ENCODE results near the gene CCDC159.

Gene CCDC159

DNA sequence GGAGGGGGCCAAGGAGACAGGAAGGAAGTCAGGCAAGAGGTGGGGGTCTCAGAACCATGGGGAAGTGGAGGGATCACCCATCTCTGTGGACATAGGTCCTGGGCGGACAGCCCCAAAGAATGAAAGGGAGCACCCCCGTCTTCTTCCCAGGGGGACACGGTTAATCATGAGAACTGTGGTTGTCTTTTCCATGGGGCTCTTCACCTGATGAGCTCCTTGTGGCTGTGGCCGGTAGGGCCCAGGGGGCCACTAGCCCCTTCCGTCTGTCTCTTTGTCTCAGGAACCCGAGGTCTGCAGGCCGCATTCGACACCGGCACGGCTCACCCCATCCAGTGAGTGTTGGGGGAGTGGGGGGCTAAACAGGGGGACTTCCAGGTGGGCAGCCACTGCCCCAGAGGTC lies 17.6 kb downstream of the CCDC159 start:
- Histone ChIP-seq H3K4me2 (ENCODE audit: low read depth, low read length, poor library complexity, severe bottlenecking) (no peak overlapping the region), H3K36me3 (ENCODE audit: insufficient read depth, low read length) (no peaks in the 10 kb centered on the region), H3K9me3 (ENCODE audit: insufficient read depth, low read depth, low read length) (no peaks in the 10 kb centered on the region), H3K9ac (ENCODE audit: low read depth, low read length, poor library complexity, severe bottlenecking) (no peak overlapping the region), H3K79me2 (ENCODE audit: insufficient read depth, low read length) (no peaks in the 10 kb centered on the region), H3K4me1 (ENCODE audit: insufficient read depth, low read length, poor library complexity, severe bottlenecking) (no peaks in the 10 kb centered on the region), H3K9me2 (replicated peaks; ENCODE audit: low read depth, low read length) (no peaks in the 10 kb centered on the region), H3F3A (ENCODE audit: low read depth) (no peaks in the 10 kb centered on the region), H2AFZ (ENCODE audit: low read length) (no peak overlapping the region), H3K4me3 (ENCODE audit: low read length, poor library complexity, severe bottlenecking) (no peak overlapping the region), H3K27me3 (ENCODE audit: insufficient read depth, low read length, poor library complexity, severe bottlenecking) (no peaks in the 10 kb centered on the region), H4K20me1 (ENCODE audit: insufficient read depth, low read length, poor library complexity, severe bottlenecking) (no peaks in the 10 kb centered on the region)
- TF ChIP-seq EZH2phosphoT487 (IDR thresholded peaks at IDR 0.05; ENCODE audit: borderline replicate concordance): no peak
- TF ChIP-seq, protein P1, sequence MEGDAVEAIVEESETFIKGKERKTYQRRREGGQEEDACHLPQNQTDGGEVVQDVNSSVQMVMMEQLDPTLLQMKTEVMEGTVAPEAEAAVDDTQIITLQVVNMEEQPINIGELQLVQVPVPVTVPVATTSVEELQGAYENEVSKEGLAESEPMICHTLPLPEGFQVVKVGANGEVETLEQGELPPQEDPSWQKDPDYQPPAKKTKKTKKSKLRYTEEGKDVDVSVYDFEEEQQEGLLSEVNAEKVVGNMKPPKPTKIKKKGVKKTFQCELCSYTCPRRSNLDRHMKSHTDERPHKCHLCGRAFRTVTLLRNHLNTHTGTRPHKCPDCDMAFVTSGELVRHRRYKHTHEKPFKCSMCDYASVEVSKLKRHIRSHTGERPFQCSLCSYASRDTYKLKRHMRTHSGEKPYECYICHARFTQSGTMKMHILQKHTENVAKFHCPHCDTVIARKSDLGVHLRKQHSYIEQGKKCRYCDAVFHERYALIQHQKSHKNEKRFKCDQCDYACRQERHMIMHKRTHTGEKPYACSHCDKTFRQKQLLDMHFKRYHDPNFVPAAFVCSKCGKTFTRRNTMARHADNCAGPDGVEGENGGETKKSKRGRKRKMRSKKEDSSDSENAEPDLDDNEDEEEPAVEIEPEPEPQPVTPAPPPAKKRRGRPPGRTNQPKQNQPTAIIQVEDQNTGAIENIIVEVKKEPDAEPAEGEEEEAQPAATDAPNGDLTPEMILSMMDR (conservative IDR thresholded peaks at IDR 0.05; ENCODE audit: low read length): no peak

DNA sequence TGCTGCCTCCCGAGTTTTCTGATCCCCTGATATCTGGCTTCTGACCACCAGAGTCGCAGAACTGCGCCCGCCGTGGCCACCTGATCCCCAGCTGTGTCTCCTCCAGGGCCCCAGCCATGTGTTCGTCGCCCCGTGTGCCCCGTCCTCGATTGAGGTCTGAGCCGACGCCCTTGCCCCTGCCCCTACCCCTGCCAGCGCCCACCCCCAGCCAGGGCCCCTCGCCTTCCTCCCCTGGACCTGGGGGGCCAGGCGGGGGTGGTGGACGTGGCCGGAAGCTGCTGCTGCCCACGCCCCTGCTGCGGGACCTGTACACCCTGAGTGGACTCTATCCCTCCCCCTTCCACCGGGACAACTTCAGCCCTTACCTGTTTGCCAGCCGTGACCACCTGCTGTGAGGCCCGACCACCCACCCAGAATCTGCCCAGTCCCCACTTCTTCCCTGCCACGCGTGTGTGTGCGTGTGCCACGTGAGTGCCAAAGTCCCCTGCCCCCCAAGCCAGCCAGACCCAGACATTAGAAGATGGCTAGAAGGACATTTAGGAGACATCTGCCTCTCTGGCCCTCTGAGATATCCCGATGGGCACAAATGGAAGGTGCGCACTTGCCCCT lies 18.1 kb downstream of the CCDC159 start:
- Histone ChIP-seq H2AFZ (ENCODE audit: low read length) (no peak overlapping the region), H4K20me1 (ENCODE audit: insufficient read depth, low read length, poor library complexity, severe bottlenecking) (no peaks in the 10 kb centered on the region), H3K9me3 (ENCODE audit: insufficient read depth, low read depth, low read length) (no peaks in the 10 kb centered on the region), H3K4me3 (ENCODE audit: low read length, poor library complexity, severe bottlenecking) (no peak overlapping the region), H3K27me3 (ENCODE audit: insufficient read depth, low read length, poor library complexity, severe bottlenecking) (no peaks in the 10 kb centered on the region), H3K4me1 (ENCODE audit: insufficient read depth, low read length, poor library complexity, severe bottlenecking) (no peaks in the 10 kb centered on the region), H3K36me3 (ENCODE audit: insufficient read depth, low read length) (no peaks in the 10 kb centered on the region), H3K9ac (ENCODE audit: low read depth, low read length, poor library complexity, severe bottlenecking) (no peak overlapping the region), H3K79me2 (ENCODE audit: insufficient read depth, low read length) (no peaks in the 10 kb centered on the region), H3K9me2 (replicated peaks; ENCODE audit: low read depth, low read length) (no peaks in the 10 kb centered on the region), H3F3A (ENCODE audit: low read depth) (no peaks in the 10 kb centered on the region), H3K4me2 (ENCODE audit: low read depth, low read length, poor library complexity, severe bottlenecking) (no peak overlapping the region)
- TF ChIP-seq, protein P1 (conservative IDR thresholded peaks at IDR 0.05; ENCODE audit: low read length): no peak

DNA sequence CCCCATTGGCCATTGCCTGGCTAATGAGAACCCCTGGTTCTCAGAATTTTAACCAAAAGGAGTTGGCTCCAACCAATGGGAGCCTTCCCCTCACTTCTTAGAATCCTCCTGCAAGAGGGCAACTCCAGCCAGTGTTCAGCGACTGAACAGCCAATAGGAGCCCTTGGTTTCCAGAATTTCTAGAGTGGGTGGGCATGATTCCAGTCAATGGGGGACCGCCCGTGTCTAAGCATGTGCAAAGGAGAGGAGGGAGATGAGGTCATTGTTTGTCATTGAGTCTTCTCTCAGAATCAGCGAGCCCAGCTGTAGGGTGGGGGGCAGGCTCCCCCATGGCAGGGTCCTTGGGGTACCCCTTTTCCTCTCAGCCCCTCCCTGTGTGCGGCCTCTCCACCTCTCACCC lies 18.6 kb downstream of the CCDC159 start:
- Histone ChIP-seq H3K4me1 (ENCODE audit: insufficient read depth, low read length, poor library complexity, severe bottlenecking) (no peaks in the 10 kb centered on the region), H3K4me2 (ENCODE audit: low read depth, low read length, poor library complexity, severe bottlenecking) (no peak overlapping the region), H3K4me3 (ENCODE audit: low read length, poor library complexity, severe bottlenecking) (no peak overlapping the region), H4K20me1 (ENCODE audit: insufficient read depth, low read length, poor library complexity, severe bottlenecking) (no peaks in the 10 kb centered on the region), H3K27me3 (ENCODE audit: insufficient read depth, low read length, poor library complexity, severe bottlenecking) (no peaks in the 10 kb centered on the region), H3K9ac (ENCODE audit: low read depth, low read length, poor library complexity, severe bottlenecking) (no peak overlapping the region), H2AFZ (ENCODE audit: low read length) (no peak overlapping the region), H3F3A (ENCODE audit: low read depth) (no peaks in the 10 kb centered on the region), H3K9me3 (ENCODE audit: insufficient read depth, low read depth, low read length) (no peaks in the 10 kb centered on the region), H3K79me2 (ENCODE audit: insufficient read depth, low read length) (no peaks in the 10 kb centered on the region), H3K9me2 (replicated peaks; ENCODE audit: low read depth, low read length) (no peaks in the 10 kb centered on the region), H3K36me3 (ENCODE audit: insufficient read depth, low read length) (no peaks in the 10 kb centered on the region)
- TF ChIP-seq, protein P1 (conservative IDR thresholded peaks at IDR 0.05; ENCODE audit: low read length): no peak
- TF ChIP-seq EZH2phosphoT487 (IDR thresholded peaks at IDR 0.05; ENCODE audit: borderline replicate concordance): no peak
